Stimulated activated naive B cell treated with anti-CD40 and anti-IgM and Interleukin-4, amounts not matched to agents 10 μg/mL and 1 μg/mL and 100 μg/mL, for 72 hours (primary cell): ENCODE measurements around the gene PSD2.

Source experiments
- ATAC-seq, 2 donors: fragments of 150-1000 bp; cut with Tn5 transposase; replicated peaks; 2 replicates each; pipeline ENCODE4 v1.10.0; 2021; ENCODE audit warnings: moderate library complexity in 1 of 2
- DNase-seq: peaks from one replicate; pipeline ENCODE4 v3.0.0; 2021
- H3K27ac Mint-ChIP-seq: one replicate; pipeline ENCODE4 v1.8.0; 2022; ENCODE audit warnings: mild to moderate bottlenecking, mixed read lengths
- H3K27me3 Mint-ChIP-seq, 2 donors: one replicate each; pipeline ENCODE4 v1.8.0; 2022; ENCODE audit warnings: mixed read lengths in 2 of 2
- H3K36me3 Mint-ChIP-seq, 2 donors: one replicate each; pipeline ENCODE4 v1.8.0; 2022; ENCODE audit warnings: mixed read lengths in 2 of 2, mild to moderate bottlenecking in 1 of 2
- H3K4me1 Mint-ChIP-seq, 2 donors: one replicate each; pipeline ENCODE4 v1.8.0; 2022; ENCODE audit warnings: mixed read lengths in 2 of 2, mild to moderate bottlenecking in 1 of 2
- H3K4me3 Mint-ChIP-seq, 2 donors: one replicate each; pipeline ENCODE4 v1.8.0; 2022; ENCODE audit warnings: mild to moderate bottlenecking in 2 of 2, mixed read lengths in 2 of 2, moderate library complexity in 1 of 2
- H3K9me3 Mint-ChIP-seq, 2 donors: one replicate each; pipeline ENCODE4 v1.8.0; 2022; ENCODE audit warnings: mixed read lengths in 2 of 2, mild to moderate bottlenecking in 1 of 2

The PSD2 gene

DNA sequence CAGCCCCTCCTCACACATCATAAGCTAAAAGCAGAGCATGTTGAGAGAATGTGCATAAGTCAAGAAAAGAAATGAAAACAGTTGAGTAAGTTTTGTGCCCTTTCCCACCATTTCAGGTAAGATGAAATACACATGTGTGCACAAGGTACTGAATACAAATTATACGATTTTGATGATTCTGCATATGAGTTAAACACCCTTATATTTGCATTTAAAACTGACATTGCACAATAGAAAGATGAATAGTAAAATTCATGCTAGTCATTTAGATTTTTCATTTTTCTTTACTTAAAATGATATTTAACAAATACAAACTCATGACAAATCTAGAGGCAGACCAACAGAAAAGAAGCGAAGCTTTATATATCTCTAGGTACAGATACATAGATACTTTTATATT is 24.9 kb upstream of the PSD2 start:
- peaks cover 15 to 19% of the 10 kb centered on the region in 2 donors for H3K27me3 Mint-ChIP-seq
- ATAC-seq (no peak), DNase-seq (no peak)
- H3K36me3 Mint-ChIP-seq: no peaks in the 10 kb centered on the region
- H3K4me1 Mint-ChIP-seq: peaks cover 21 to 22% of the 10 kb centered on the region in 2 donors
- H3K27ac Mint-ChIP-seq: no peak overlapping the region
- H3K4me3 Mint-ChIP-seq: no peak overlapping the region
- H3K9me3 Mint-ChIP-seq: no peaks in the 10 kb centered on the region

- no peak overlapping the region for H3K27ac Mint-ChIP-seq
- no peak for ATAC-seq
Observed at GRCh38 chr5:139772089-139772791, 23.4 kb upstream of the PSD2 start.

GRCh38 chr5:139772927-139773690 is 22.5 kb upstream of the PSD2 start:
- Mint-ChIP-seq H3K4me1 (peaks cover 19 to 24% of the 10 kb centered on the region in 2 donors), H3K4me3 (no peak overlapping the region), H3K27me3 (peaks cover 15 to 19% of the 10 kb centered on the region in 2 donors), H3K27ac (no peak overlapping the region), H3K36me3 (no peaks in the 10 kb centered on the region), H3K9me3 (no peaks in the 10 kb centered on the region)
- no peak for ATAC-seq
- no peak for DNase-seq

More at GRCh38 chr5:139772089-139772791, 23.4 kb upstream of the PSD2 start:
- Mint-ChIP-seq H3K27me3 (peaks cover 15 to 19% of the 10 kb centered on the region in 2 donors), H3K4me1 (peaks cover 19 to 24% of the 10 kb centered on the region in 2 donors), H3K36me3 (no peaks in the 10 kb centered on the region), H3K4me3 (no peak overlapping the region), H3K9me3 (no peaks in the 10 kb centered on the region)
- DNase-seq: no peak

- no peaks in the 10 kb centered on the region for H3K9me3 Mint-ChIP-seq
- peak; percentile 81 for DNase-seq
- ATAC-seq: peak; percentile 91 to 93
- peak overlapping the region; percentile 67 for H3K27ac Mint-ChIP-seq
- peaks cover 11 to 13% of the 10 kb centered on the region in 2 donors for H3K27me3 Mint-ChIP-seq
- H3K4me3 Mint-ChIP-seq: peak overlapping the region; percentile 26 to 71
- peaks cover 17 to 24% of the 10 kb centered on the region in 2 donors for H3K4me1 Mint-ChIP-seq
- no peaks in the 10 kb centered on the region for H3K36me3 Mint-ChIP-seq
Observed at GRCh38 chr5:139774980-139775661, 20.5 kb upstream of the PSD2 start.

- no peaks in the 10 kb centered on the region for H3K36me3 Mint-ChIP-seq
Observed at GRCh38 chr5:139775872-139776271, 19.7 kb upstream of the PSD2 start.

GRCh38 chr5:139776861-139777260 is 18.7 kb upstream of the PSD2 start:
- H3K9me3 Mint-ChIP-seq: no peaks in the 10 kb centered on the region
- ATAC-seq: no peak
- no peak overlapping the region for H3K27ac Mint-ChIP-seq
- no peak for DNase-seq
- peaks cover 17 to 24% of the 10 kb centered on the region in 2 donors for H3K4me1 Mint-ChIP-seq
- H3K4me3 Mint-ChIP-seq: no peak overlapping the region
- H3K36me3 Mint-ChIP-seq: no peaks in the 10 kb centered on the region
- peaks cover 11 to 13% of the 10 kb centered on the region in 2 donors for H3K27me3 Mint-ChIP-seq

More at GRCh38 chr5:139775872-139776271, 19.7 kb upstream of the PSD2 start:
- ATAC-seq (no peak), DNase-seq (no peak)
- H3K4me3 Mint-ChIP-seq: peak overlapping the region in 1 of 2 donors; percentile 37
- no peaks in the 10 kb centered on the region for H3K9me3 Mint-ChIP-seq
- peaks cover 17 to 24% of the 10 kb centered on the region in 2 donors for H3K4me1 Mint-ChIP-seq
- H3K27ac Mint-ChIP-seq: peak overlapping the region; percentile 66
- H3K27me3 Mint-ChIP-seq: peaks cover 11 to 13% of the 10 kb centered on the region in 2 donors

GRCh38 chr5:139783436-139783965 is 12.1 kb upstream of the PSD2 start:
- DNase-seq (no peak), ATAC-seq (no peak)
- Mint-ChIP-seq H3K27ac (no peak overlapping the region), H3K36me3 (peaks cover 0 to 3% of the 10 kb centered on the region in 2 donors), H3K9me3 (no peaks in the 10 kb centered on the region), H3K4me3 (no peak overlapping the region), H3K27me3 (peaks cover 25 to 27% of the 10 kb centered on the region in 2 donors), H3K4me1 (peaks cover 0 to 7% of the 10 kb centered on the region in 2 donors)

GRCh38 chr5:139784488-139784887 is 11.1 kb upstream of the PSD2 start:
- Mint-ChIP-seq H3K4me1 (peaks cover 0 to 7% of the 10 kb centered on the region in 2 donors), H3K4me3 (no peak overlapping the region), H3K27ac (no peak overlapping the region), H3K36me3 (peaks cover 0 to 3% of the 10 kb centered on the region in 2 donors), H3K27me3 (peaks cover 27 to 33% of the 10 kb centered on the region in 2 donors), H3K9me3 (no peaks in the 10 kb centered on the region)
- ATAC-seq: no peak
- DNase-seq: no peak

GRCh38 chr5:139787257-139787567 is 8.4 kb upstream of the PSD2 start:
- Mint-ChIP-seq H3K9me3 (no peaks in the 10 kb centered on the region), H3K27ac (no peak overlapping the region), H3K4me3 (peak overlapping the region in 1 of 2 donors; percentile 87), H3K4me1 (peaks cover 0 to 7% of the 10 kb centered on the region in 2 donors), H3K36me3 (peaks cover 0 to 3% of the 10 kb centered on the region in 2 donors), H3K27me3 (peaks cover 32 to 42% of the 10 kb centered on the region in 2 donors)
- DNase-seq (no peak), ATAC-seq (peak in 1 of 2 donors; percentile 6)

- Mint-ChIP-seq H3K27me3 (peaks cover 34 to 46% of the 10 kb centered on the region in 2 donors), H3K36me3 (peaks cover 0 to 3% of the 10 kb centered on the region in 2 donors), H3K4me1 (peaks cover 0 to 7% of the 10 kb centered on the region in 2 donors), H3K4me3 (peak overlapping the region; percentile 85 to 87), H3K27ac (no peak overlapping the region), H3K9me3 (no peaks in the 10 kb centered on the region)
- DNase-seq: peak; percentile 84
- ATAC-seq: peak; percentile 88 to 90
Observed at GRCh38 chr5:139787568-139788293, 7.9 kb upstream of the PSD2 start.

DNA sequence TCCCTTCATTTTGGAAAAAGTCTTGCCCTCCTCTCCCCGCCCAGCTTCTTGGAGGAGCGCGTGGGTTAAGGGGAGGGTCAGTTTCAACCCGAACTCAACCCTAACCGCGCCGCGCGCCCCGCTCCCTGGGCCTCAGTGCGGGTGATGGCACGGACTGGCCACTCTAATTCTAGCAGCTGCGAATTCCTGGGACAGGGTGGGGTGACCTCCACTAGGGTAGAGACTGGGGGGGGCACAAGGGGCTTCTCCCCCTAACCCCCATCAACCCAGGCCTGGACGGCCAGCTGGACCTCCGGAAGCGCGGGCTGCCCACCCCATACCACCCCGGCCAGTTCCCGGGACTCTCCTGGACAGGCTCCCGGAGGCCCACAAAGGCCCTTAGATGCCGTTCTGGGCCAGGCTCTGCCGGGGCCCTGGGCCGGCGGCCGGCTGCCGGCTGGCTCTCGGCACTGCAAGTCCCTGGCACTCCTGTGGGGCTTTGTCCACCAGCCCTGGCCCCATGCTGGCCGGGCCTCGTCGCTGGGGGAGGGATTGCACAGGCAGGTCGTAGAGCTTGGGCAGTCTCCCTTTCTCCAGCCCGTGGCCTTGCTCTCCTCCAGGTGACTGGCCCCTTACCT is 7.2 kb upstream of the PSD2 start:
- peaks cover 0 to 3% of the 10 kb centered on the region in 2 donors for H3K36me3 Mint-ChIP-seq
- no peaks in the 10 kb centered on the region for H3K9me3 Mint-ChIP-seq
- no peak for DNase-seq
- no peak overlapping the region for H3K27ac Mint-ChIP-seq
- peaks cover 37 to 53% of the 10 kb centered on the region in 2 donors for H3K27me3 Mint-ChIP-seq
- H3K4me1 Mint-ChIP-seq: peaks cover 0 to 7% of the 10 kb centered on the region in 2 donors
- no peak for ATAC-seq
- peak overlapping the region; percentile 45 to 87 for H3K4me3 Mint-ChIP-seq

DNA sequence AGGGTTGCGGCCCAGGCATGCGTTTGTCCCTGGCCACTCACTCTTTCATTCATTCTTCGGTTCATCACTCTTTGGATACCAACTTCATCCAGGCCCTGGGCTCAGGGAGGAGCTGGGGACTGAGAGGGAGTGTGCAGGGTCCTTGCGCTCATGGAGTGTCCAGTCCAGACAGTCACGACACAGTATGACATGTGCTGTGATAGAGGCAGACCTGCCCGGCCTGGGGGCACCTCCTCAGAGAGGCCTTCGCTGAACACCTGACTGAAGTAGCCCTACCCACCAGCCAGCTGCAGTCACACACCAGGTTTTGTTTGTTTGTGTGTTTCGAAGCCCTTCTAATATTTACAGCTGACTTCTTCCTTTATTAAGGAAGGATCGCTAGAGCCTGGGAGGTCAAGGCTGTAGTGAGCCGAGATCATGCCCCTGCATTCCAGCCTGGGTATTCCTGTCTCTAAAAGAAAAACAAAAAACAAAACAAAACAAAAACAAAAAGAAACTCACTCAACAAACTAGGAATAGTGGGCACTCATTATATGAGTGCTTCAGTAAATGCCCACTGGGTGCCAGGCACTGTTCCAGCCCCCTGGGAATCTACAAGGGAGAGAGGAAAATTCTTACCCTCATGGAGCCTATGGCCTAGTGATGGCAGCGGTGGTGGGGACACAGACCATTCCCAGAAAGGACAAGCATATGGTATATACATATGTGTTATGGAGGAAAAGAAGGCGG is 6.3 kb upstream of the PSD2 start:
- no peaks in the 10 kb centered on the region for H3K9me3 Mint-ChIP-seq
- peaks cover 37 to 53% of the 10 kb centered on the region in 2 donors for H3K27me3 Mint-ChIP-seq
- ATAC-seq (no peak), DNase-seq (no peak)
- no peak overlapping the region for H3K27ac Mint-ChIP-seq
- peak overlapping the region; percentile 3 to 44 for H3K4me3 Mint-ChIP-seq
- H3K4me1 Mint-ChIP-seq: peaks cover 0 to 7% of the 10 kb centered on the region in 2 donors
- peaks cover 0 to 3% of the 10 kb centered on the region in 2 donors for H3K36me3 Mint-ChIP-seq

GRCh38 chr5:139789845-139790189 is 5.8 kb upstream of the PSD2 start:
- Mint-ChIP-seq H3K27ac (no peak overlapping the region), H3K4me3 (no peak overlapping the region), H3K9me3 (no peaks in the 10 kb centered on the region), H3K36me3 (no peaks in the 10 kb centered on the region), H3K4me1 (peaks cover 0 to 8% of the 10 kb centered on the region in 2 donors), H3K27me3 (peaks cover 37 to 53% of the 10 kb centered on the region in 2 donors)
- DNase-seq (no peak), ATAC-seq (no peak)
